ENCODE measurements around the gene OR10G3.

Gene OR10G3

GRCh38 chr14:21534576-21534975 is 45.3 kb downstream of the OR10G3 start:
- no peak for DNase-seq

- no peak for DNase-seq
Measured at GRCh38 chr14:21533294-21533693, 46.6 kb downstream of the OR10G3 start.

- no peak for DNase-seq
Measured at GRCh38 chr14:21529515-21529914, 50.4 kb downstream of the OR10G3 start.

DNA sequence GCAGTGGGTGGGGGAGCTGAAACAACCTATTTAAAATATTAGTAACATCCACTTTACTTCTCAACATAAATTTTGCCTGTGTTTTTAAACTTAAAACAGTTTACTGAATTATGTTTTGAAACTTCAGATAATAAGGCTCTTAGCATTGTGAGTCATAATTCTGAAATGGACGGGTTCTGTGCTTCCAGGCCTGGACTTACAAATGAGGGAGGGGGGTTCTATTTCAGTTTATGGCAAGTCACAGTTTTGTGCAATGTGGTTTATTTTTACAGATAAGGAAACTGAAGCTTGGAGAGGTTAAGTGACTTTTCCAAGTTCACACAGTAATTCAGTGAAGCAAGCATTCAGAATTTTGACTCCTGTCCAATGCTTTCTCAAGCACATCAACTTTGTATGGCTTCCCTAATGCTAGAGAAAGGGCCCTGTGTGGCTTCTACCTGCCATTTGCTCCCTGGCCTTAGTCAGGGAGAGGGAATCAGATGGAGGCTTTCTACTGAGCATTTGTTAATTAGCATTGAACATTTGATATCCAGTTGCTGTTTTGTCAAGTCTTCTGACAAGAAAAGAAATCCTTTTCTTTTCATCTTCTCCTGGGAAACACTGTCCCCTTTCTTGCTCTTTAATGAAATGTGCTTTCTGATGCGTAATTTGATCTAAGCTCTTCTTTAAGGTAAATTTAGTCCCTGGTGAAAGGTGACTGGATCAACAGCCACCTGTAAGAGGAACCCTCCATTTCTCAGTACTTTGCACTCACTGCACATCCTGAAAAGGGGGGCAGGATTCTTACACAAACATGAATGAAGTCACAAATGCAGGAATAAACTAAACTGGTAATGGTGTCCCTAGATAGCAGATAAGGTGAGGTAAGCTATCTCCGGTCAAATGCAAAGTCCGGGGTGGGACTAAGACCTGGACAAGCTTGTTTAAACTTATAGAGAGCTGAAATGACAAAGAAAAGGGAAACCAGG is 51.2 kb downstream of the OR10G3 start:
- DNase-seq, result no peak

GRCh38 chr14:21527318-21527679 is 52.6 kb downstream of the OR10G3 start:
- DNase-seq, result no peak

DNA sequence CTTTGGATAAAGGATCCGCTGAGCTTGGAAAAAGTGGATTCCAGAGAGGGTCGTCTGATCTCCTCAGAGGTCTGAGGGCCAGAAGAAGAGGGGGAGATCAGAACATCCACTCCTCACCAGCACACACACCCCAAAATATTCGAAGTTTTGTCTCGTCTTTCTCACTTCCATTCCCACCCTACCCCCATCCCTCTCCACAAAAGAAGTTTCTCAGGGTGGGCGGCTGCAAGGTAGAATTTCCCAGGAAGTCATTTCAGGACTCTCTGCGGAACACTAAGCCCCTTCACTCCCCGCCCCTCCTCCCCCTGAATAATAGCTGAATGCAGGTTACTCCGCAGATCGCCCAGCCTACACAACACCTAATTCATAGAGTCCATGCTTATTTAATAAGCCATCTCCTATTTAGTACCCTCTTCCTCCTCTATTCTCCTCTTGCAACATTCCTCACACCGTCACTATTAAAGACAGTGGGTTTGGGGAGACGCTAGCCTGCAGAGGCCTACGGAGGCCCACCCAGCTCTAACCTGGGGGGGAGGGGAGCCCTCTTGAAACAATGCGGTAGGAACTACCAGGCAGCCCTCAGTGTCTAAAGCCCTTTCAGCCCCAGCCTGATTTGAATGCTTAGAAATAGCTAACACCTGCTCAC is 53.1 kb downstream of the OR10G3 start:
- DNase-seq, result no peak

DNA sequence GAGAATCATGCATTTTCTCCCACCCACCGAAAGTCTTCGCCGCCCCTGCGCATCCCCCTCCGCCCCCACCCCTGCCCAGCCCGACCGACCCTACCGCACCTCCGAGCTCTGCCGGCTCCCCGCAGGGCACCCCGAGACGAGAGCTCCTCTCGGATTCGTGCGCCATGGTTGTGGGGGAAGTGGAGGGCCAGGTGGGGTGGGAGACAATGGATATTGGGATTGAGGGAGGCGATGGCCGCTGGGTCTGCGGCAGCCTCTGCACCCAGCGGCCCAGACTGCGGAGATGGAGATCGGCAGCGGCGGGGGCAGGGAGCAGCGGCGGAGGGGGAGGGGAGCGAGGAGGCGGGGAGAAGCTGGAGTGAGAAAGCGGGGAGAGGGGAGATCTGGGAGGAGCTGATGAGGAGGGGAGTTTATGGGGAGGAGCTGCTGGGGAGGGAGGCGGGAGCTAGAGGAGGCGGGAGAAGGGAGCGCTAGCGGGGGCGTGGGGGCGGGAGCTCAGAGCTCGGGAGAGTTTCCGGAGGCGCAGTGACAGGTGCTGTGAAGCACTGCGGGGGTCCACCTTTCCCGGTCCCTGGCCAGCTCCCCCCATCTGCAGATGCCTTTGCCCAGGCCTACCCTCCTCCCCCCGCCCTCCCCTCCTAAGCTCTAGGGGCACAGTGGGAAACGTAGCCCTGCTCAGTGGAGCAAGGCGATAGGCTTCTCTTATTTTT is 53.8 kb downstream of the OR10G3 start, which contains the start of gene SALL2:
TSS of gene SALL2 (minus strand) at position 385 of the 710 bp plus-strand sequence. CDS start at position 166, 219 bp downstream.
- DNase-seq, result peak; percentile 74

DNA sequence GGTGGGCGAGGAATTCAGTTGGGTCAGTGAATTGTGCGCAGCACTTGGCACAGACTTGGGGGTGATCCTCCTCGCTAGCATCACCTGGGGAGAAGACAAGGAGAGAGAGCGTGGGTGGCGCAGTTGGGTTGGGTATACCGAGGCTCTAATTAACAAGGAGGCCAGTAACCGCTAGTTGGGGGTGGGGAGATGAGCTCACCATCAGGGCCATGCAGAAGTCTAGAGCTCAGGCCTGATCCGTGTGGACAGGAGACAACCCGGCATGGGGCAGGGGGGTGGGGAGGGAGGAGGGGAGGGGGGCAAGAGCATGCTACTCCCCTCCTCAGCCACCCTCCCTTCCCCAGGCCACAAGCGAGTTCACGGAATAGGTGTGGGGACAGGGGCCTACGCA is 54.3 kb downstream of the OR10G3 start:
- DNase-seq, result no peak

DNA sequence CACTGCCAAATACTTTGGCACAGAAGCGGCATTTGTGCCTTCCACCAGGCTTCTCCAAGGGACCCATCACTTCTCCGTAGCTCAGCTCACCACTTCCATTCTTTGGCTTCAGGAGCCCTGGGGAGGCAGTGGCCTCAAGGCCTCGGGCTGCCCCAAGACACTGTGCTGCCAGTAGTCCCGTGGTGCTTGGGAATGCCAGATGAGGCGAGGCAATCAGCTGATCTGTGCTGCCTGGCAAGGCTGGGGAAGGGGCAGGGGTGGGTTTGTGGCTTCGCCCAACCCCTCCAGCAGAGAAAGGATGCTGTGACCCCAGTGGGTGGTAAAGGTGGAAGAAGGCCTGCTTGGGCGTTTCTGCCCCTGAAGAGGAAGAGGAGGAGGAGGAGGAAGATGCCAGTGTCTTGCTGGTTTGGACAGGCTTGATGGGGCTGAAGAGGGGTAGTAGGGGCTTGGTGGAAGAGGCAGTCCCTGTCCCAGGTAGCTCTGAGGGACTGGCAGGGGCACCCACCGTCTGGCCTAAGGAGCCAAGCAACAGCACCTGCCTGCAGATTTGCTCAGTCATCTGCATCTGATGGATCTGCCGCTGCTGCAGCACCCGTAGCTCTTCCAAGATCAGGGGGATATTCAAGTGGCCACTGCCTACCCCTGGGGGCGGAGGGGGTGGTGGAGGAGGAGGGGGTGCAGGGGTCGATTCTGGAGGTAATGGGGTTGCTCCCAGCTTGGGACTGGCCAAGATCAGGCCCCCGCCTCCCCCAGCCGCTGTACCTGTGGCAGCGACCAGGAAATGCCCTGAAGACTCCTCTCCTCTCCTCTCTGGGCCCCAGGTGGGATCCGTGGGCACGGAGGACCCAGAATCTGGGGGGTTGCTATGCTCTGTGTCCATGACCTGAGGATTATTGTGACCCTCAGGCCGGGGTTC is 55.0 kb downstream of the OR10G3 start:
- no peak for DNase-seq

GRCh38 chr14:21523203-21523602 is 56.7 kb downstream of the OR10G3 start:
- DNase-seq, result no peak

DNA sequence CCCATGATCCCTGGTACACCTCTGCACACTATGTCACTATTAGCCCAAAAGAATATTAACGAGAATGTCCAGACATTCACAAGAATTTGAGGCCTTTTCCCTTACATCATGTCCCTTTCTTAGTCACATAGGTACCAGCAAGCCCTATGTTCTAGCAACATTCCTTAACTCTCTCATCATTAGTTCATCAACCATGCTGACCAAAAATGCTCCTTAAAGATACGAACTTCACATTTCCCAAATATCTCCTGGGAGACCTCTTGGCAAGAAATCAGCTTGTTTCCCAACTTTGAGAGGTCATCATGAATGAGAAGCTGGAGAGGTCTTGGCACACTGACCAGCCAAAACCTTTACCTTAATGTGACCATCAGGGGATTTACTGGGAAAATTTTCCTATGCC is 58.4 kb downstream of the OR10G3 start:
- DNase-seq, result no peak

GRCh38 chr14:21520767-21521166 is 59.1 kb downstream of the OR10G3 start:
- DNase-seq, result no peak

DNA sequence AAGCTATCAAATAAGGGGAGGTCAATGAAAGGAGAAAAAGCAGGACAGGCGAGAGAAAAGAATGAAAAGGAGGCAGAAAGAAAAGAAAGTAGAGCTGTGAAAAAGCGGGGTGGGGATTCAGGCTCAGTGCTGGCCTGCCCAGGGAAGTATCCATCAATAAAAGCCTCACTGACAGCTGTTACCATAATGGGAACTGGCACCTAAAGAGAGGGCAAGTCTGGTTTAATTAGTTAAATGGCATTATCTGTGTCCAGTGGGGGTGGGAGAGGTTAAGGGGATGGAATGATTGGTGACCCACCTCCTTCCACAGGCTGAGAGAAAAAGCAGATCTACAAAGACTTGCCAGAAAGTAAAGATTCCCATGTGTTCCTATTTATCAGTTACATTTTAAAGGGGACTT is 61.2 kb downstream of the OR10G3 start:
- DNase-seq, result no peak

All from CD4-positive, alpha-beta T cell treated with Interleukin-17A for 1 hour (primary cell).